Measurements from ENCODE around the gene UBL5.

DNA sequence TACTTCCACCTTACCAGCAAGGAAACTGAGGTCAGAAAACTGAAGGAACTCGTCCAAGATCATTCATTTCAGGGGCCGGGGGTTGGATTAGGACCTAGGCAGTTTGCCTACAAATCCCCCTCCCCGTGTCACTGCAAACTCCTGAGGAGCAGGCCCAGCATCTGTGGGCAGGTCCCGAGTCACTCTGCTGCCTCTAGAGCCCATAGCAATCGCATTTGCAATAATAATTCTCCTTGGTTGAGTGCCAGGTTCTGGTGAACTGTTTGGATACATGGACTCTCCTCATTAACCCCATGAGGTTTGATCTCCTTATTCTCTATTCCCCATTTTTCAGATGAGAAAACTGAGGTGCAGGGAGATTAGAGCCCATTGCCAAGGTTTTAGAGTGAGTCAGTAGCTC lies 8.3 kb downstream of the UBL5 start:
- TF ChIP-seq, protein P1, sequence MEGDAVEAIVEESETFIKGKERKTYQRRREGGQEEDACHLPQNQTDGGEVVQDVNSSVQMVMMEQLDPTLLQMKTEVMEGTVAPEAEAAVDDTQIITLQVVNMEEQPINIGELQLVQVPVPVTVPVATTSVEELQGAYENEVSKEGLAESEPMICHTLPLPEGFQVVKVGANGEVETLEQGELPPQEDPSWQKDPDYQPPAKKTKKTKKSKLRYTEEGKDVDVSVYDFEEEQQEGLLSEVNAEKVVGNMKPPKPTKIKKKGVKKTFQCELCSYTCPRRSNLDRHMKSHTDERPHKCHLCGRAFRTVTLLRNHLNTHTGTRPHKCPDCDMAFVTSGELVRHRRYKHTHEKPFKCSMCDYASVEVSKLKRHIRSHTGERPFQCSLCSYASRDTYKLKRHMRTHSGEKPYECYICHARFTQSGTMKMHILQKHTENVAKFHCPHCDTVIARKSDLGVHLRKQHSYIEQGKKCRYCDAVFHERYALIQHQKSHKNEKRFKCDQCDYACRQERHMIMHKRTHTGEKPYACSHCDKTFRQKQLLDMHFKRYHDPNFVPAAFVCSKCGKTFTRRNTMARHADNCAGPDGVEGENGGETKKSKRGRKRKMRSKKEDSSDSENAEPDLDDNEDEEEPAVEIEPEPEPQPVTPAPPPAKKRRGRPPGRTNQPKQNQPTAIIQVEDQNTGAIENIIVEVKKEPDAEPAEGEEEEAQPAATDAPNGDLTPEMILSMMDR (IDR thresholded peaks at IDR 0.05; ENCODE audit: low read depth, low read length, missing input control), result no peak
- no peak for TF ChIP-seq FOXA1 (IDR thresholded peaks at IDR 0.05)
- TF ChIP-seq, protein P2, sequence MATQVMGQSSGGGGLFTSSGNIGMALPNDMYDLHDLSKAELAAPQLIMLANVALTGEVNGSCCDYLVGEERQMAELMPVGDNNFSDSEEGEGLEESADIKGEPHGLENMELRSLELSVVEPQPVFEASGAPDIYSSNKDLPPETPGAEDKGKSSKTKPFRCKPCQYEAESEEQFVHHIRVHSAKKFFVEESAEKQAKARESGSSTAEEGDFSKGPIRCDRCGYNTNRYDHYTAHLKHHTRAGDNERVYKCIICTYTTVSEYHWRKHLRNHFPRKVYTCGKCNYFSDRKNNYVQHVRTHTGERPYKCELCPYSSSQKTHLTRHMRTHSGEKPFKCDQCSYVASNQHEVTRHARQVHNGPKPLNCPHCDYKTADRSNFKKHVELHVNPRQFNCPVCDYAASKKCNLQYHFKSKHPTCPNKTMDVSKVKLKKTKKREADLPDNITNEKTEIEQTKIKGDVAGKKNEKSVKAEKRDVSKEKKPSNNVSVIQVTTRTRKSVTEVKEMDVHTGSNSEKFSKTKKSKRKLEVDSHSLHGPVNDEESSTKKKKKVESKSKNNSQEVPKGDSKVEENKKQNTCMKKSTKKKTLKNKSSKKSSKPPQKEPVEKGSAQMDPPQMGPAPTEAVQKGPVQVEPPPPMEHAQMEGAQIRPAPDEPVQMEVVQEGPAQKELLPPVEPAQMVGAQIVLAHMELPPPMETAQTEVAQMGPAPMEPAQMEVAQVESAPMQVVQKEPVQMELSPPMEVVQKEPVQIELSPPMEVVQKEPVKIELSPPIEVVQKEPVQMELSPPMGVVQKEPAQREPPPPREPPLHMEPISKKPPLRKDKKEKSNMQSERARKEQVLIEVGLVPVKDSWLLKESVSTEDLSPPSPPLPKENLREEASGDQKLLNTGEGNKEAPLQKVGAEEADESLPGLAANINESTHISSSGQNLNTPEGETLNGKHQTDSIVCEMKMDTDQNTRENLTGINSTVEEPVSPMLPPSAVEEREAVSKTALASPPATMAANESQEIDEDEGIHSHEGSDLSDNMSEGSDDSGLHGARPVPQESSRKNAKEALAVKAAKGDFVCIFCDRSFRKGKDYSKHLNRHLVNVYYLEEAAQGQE (IDR thresholded peaks at IDR 0.05), result no peak
- no peak for TF ChIP-seq RAD21 (IDR thresholded peaks at IDR 0.05)
- TF ChIP-seq, protein P3, sequence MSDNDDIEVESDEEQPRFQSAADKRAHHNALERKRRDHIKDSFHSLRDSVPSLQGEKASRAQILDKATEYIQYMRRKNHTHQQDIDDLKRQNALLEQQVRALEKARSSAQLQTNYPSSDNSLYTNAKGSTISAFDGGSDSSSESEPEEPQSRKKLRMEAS (IDR thresholded peaks at IDR 0.05), result no peak
- no peak for TF ChIP-seq SP1 (IDR thresholded peaks at IDR 0.05)
- TF ChIP-seq, protein P4, sequence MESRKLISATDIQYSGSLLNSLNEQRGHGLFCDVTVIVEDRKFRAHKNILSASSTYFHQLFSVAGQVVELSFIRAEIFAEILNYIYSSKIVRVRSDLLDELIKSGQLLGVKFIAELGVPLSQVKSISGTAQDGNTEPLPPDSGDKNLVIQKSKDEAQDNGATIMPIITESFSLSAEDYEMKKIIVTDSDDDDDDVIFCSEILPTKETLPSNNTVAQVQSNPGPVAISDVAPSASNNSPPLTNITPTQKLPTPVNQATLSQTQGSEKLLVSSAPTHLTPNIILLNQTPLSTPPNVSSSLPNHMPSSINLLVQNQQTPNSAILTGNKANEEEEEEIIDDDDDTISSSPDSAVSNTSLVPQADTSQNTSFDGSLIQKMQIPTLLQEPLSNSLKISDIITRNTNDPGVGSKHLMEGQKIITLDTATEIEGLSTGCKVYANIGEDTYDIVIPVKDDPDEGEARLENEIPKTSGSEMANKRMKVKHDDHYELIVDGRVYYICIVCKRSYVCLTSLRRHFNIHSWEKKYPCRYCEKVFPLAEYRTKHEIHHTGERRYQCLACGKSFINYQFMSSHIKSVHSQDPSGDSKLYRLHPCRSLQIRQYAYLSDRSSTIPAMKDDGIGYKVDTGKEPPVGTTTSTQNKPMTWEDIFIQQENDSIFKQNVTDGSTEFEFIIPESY (IDR thresholded peaks at IDR 0.05), result no peak

Data from liver (tissue), 3 donors.